SKM-1 treated with dmso at 0.1 percent for 144 hours (cell line): ENCODE results near the gene DISC1.
"Not testable (repeated sequence)": the region's sequence is repeated elsewhere in the genome, so short reads cannot be mapped to it uniquely, and the experiment has no call there.

ENCODE experiments used
- DNase-seq: peaks from one replicate; lab custom pipeline; 2025; ENCODE audit not compliant: unreplicated experiment; lab: John Stamatoyannopoulos, UW

The DISC1 gene

GRCh38 chr1:231666937-231667608 is 40.5 kb downstream of the DISC1 start:
- no peak for DNase-seq

- DNase-seq: no peak
Observed at GRCh38 chr1:231667896-231668506, 41.4 kb downstream of the DISC1 start.

GRCh38 chr1:231668826-231669225 is 42.2 kb downstream of the DISC1 start:
- DNase-seq: no peak

- not testable (repeated sequence) for DNase-seq
Observed at GRCh38 chr1:231669864-231670621, 43.5 kb downstream of the DISC1 start.

GRCh38 chr1:231670755-231671154 is 44.2 kb downstream of the DISC1 start:
- no peak for DNase-seq

GRCh38 chr1:231674575-231674974 is 48.0 kb downstream of the DISC1 start:
- DNase-seq: no peak

GRCh38 chr1:231676487-231676886 is 49.9 kb downstream of the DISC1 start:
- DNase-seq: no peak

GRCh38 chr1:231677442-231677841 is 50.9 kb downstream of the DISC1 start:
- DNase-seq: no peak

- no peak for DNase-seq
Observed at GRCh38 chr1:231678011-231678432, 51.4 kb downstream of the DISC1 start.

- no peak for DNase-seq
Observed at GRCh38 chr1:231679109-231679508, 52.5 kb downstream of the DISC1 start.

GRCh38 chr1:231681006-231681405 is 54.4 kb downstream of the DISC1 start:
- DNase-seq: no peak

GRCh38 chr1:231682779-231683178 is 56.2 kb downstream of the DISC1 start:
- no peak for DNase-seq

GRCh38 chr1:231683439-231684165 is 57.0 kb downstream of the DISC1 start:
- DNase-seq: no peak

GRCh38 chr1:231684356-231685244 is 58.0 kb downstream of the DISC1 start:
- DNase-seq: no peak

- DNase-seq: no peak
Observed at GRCh38 chr1:231686384-231686783, 59.8 kb downstream of the DISC1 start.

GRCh38 chr1:231688989-231689388 is 62.4 kb downstream of the DISC1 start:
- DNase-seq: no peak

- peak; percentile 12 for DNase-seq
Observed at GRCh38 chr1:231690059-231690458, 63.5 kb downstream of the DISC1 start.

- DNase-seq: no peak
Observed at GRCh38 chr1:231691618-231692259, 65.1 kb downstream of the DISC1 start.

- DNase-seq: no peak
Observed at GRCh38 chr1:231693361-231694074, 66.9 kb downstream of the DISC1 start.
